GM21367 (cell line): ENCODE measurements around the gene KCNA3.
"Not testable (repeated sequence)": the region's sequence is repeated elsewhere in the genome, so short reads cannot be mapped to it uniquely, and the experiment has no call there.

ENCODE experiments used
- ATAC-seq: cut with Tn5 transposase; IDR thresholded peaks from one replicate; pipeline ENCODE4 v1.9.1; 2021; ENCODE audit not compliant: unreplicated experiment

Gene KCNA3

GRCh38 chr1:110680036-110680735 lies 5.4 kb upstream of the KCNA3 start:
- no peak for ATAC-seq

- no peak for ATAC-seq
Observed at GRCh38 chr1:110677526-110677925, 2.8 kb upstream of the KCNA3 start.

- no peak for ATAC-seq
Observed at GRCh38 chr1:110676970-110677369, 2.2 kb upstream of the KCNA3 start.

GRCh38 chr1:110675060-110675791 lies 486 bp upstream of the KCNA3 start:
- ATAC-seq: no peak

- no peak for ATAC-seq
Observed at GRCh38 chr1:110673805-110674336, 869 bp downstream of the KCNA3 start.

GRCh38 chr1:110673197-110673701 lies 1.5 kb downstream of the KCNA3 start:
- ATAC-seq: no peak

- ATAC-seq: no peak
Observed at GRCh38 chr1:110672753-110673108, 2.0 kb downstream of the KCNA3 start.

- ATAC-seq: no peak
Observed at GRCh38 chr1:110672001-110672752, 2.6 kb downstream of the KCNA3 start.

GRCh38 chr1:110671361-110671760 lies 3.4 kb downstream of the KCNA3 start:
- no peak for ATAC-seq

- no peak for ATAC-seq
Observed at GRCh38 chr1:110668549-110668948, 6.2 kb downstream of the KCNA3 start.

GRCh38 chr1:110667776-110668175 lies 7.0 kb downstream of the KCNA3 start:
- ATAC-seq: no peak

- ATAC-seq: no peak
Observed at GRCh38 chr1:110663241-110663640, 11.5 kb downstream of the KCNA3 start.

GRCh38 chr1:110659559-110659958 lies 15.2 kb downstream of the KCNA3 start:
- not testable (repeated sequence) for ATAC-seq

- no peak for ATAC-seq
Observed at GRCh38 chr1:110657351-110657750, 17.4 kb downstream of the KCNA3 start.

- ATAC-seq: no peak
Observed at GRCh38 chr1:110650609-110651008, 24.1 kb downstream of the KCNA3 start.

- ATAC-seq: no peak
Observed at GRCh38 chr1:110648417-110648816, 26.3 kb downstream of the KCNA3 start.

- no peak for ATAC-seq
Observed at GRCh38 chr1:110647254-110647891, 27.4 kb downstream of the KCNA3 start.

- no peak for ATAC-seq
Observed at GRCh38 chr1:110645821-110646735, 28.7 kb downstream of the KCNA3 start.

GRCh38 chr1:110645211-110645610 lies 29.5 kb downstream of the KCNA3 start:
- no peak for ATAC-seq
